GM12878 (cell line): ENCODE results near the gene PTPRQ. TPM values are rescaled to one million over a fixed set of nuclear protein-coding genes. Genes with fewer than 3 reads are reported as not detected.

Source experiments
- ATAC-seq: fragments of 200-7000 bp; cut with Tn5 transposase; 3 replicates; pipeline ENCODE4 v1.9.1; 2020; ENCODE audit warnings: mild to moderate bottlenecking, moderate library complexity
- BruUV-seq: library from RNA; stranded (reverse); fragments of 400-500 nt; replicated peaks from 2 replicates; lab custom pipeline; 2021; lab: Mats Ljungman, UMichigan
- CTCF ChIA-PET: fragments of 300-600 bp; sonication (Branson Sonifier 250); formaldehyde crosslinking; extraction: SDS; loops from one replicate; lab custom pipeline; 2021; ENCODE audit warnings: inconsistent platforms; lab: Yijun Ruan, JAX
- POLR2A ChIA-PET: fragments of 350-600 bp; formaldehyde crosslinking; extraction: SDS; loops from one replicate; lab custom pipeline; 2021; ENCODE audit warnings: inconsistent platforms; lab: Charles Lee
- RAD21 ChIA-PET: fragments of 300-600 bp; sonication (Branson Sonifier 250); formaldehyde crosslinking; loops from one replicate; lab custom pipeline; 2023; ENCODE audit warnings: antibody characterized with exemption; ENCODE audit not compliant: unreplicated experiment; lab: Charles Lee
- SMC1A ChIA-PET: fragments of 300-600 bp; sonication (Branson Sonifier 250); formaldehyde crosslinking; loops from one replicate; lab custom pipeline; 2023; ENCODE audit not compliant: unreplicated experiment, uncharacterized antibody; lab: Charles Lee
- DNase-seq: peaks from one replicate; pipeline ENCODE4 v3.0.0-alpha.2; 2011; ENCODE audit warnings: low read depth, low spot score
- FAIRE-seq: peaks from 3 replicates; lab custom pipeline; 2011; peaks lifted over from hg19 to GRCh38; lab: Jason Lieb, UNC
- H2AFZ ChIP-seq: 2 replicates; pipeline ENCODE4 v1.6.0; 2011; ENCODE audit warnings: low read depth, low read length, control low read depth; ENCODE audit not compliant: control insufficient read depth
- H3K27ac ChIP-seq: 2 replicates; pipeline ENCODE4 v1.5.1; 2011; ENCODE audit warnings: control low read depth; ENCODE audit not compliant: control insufficient read depth, insufficient read depth
- H3K27me3 ChIP-seq, 2 experiments: replicated peaks in 1 of 2; 2 replicates each; pipeline versions ENCODE4 v1.6.0 to v1.6.1; 2011; ENCODE audit warnings: low read length in 1 of 2; ENCODE audit not compliant: control insufficient read depth in 2 of 2, insufficient read depth in 2 of 2
- H3K36me3 ChIP-seq, 2 experiments: 2 replicates each; pipeline ENCODE4 v1.5.1; 2011; ENCODE audit warnings: low read length in 1 of 2; ENCODE audit not compliant: control insufficient read depth in 2 of 2, insufficient read depth in 2 of 2
- H3K4me1 ChIP-seq: 2 replicates; pipeline ENCODE4 v1.6.1; 2011; ENCODE audit warnings: mild to moderate bottlenecking, low read length, moderate library complexity, mixed read lengths; ENCODE audit not compliant: control insufficient read depth, insufficient read depth
- H3K4me2 ChIP-seq: 2 replicates; pipeline ENCODE4 v1.6.0; 2011; ENCODE audit warnings: control low read depth; ENCODE audit not compliant: control insufficient read depth, insufficient read depth
- H3K4me3 ChIP-seq: fragments of 200-600 bp; sonication (generic); 2 replicates; pipeline ENCODE4 v1.5.1; 2016
- H3K79me2 ChIP-seq: 2 replicates; pipeline ENCODE4 v1.6.0; 2011; ENCODE audit warnings: low read length; ENCODE audit not compliant: control insufficient read depth, insufficient read depth
- H3K9ac ChIP-seq: 2 replicates; pipeline ENCODE4 v1.8.0; 2011; ENCODE audit warnings: low read length, control low read depth, mixed read lengths; ENCODE audit not compliant: control insufficient read depth, insufficient read depth
- H3K9me3 ChIP-seq: replicated peaks from 3 replicates; pipeline ENCODE4 v1.5.1; 2011; ENCODE audit warnings: mild to moderate bottlenecking, low read length; ENCODE audit not compliant: control insufficient read depth, insufficient read depth
- H4K20me1 ChIP-seq: 2 replicates; pipeline ENCODE4 v1.6.0; 2011; ENCODE audit not compliant: control insufficient read depth, insufficient read depth
- BCL11A ChIP-seq: IDR thresholded peaks from 2 replicates; pipeline ENCODE4 v1.6.1; 2011; ENCODE audit warnings: low read depth, low read length
- CTCF ChIP-seq, 3 experiments: IDR thresholded peaks in 2 of 3; conservative IDR thresholded peaks in 1 of 3; 2 replicates each; pipeline ENCODE4 v1.5.1; 2011; ENCODE audit warnings: low read depth in 3 of 3, low read length in 3 of 3, mild to moderate bottlenecking in 3 of 3, control low read depth in 2 of 3, moderate library complexity in 2 of 3, inconsistent platforms in 1 of 3, mixed read lengths in 1 of 3; ENCODE audit not compliant: control insufficient read depth in 2 of 3, insufficient read depth in 1 of 3; ENCODE audit errors: extremely low read depth in 1 of 3
- FOXK2 ChIP-seq: fragments of 450-650 bp; IDR thresholded peaks from 2 replicates; pipeline ENCODE4 v1.6.1; 2017; ENCODE audit warnings: mild to moderate bottlenecking, moderate library complexity
- MYC ChIP-seq: IDR thresholded peaks from 2 replicates; pipeline ENCODE4 v1.6.1; 2011; ENCODE audit warnings: mild to moderate bottlenecking, low read length, moderate library complexity, inconsistent platforms; ENCODE audit not compliant: insufficient read depth, insufficient replicate concordance, insufficient read length, severe bottlenecking
- POLR2AphosphoS5 ChIP-seq: IDR thresholded peaks from 2 replicates; pipeline ENCODE4 v1.6.1; 2011; ENCODE audit warnings: mild to moderate bottlenecking, low read length, inconsistent platforms
- SMAD5 ChIP-seq: IDR thresholded peaks from 2 replicates; pipeline ENCODE4 v1.6.1; 2016; ENCODE audit warnings: antibody characterized with exemption, low read depth
- WGBS: methylation state at CpG from one replicate; pipeline ENCODE4 v1.1.6; 2016; ENCODE audit warnings: low lambda C conversion rate; ENCODE audit not compliant: insufficient replicate concordance, insufficient coverage; ENCODE audit errors: missing lambda C conversion rate; 5-methylcytosine and 5-hydroxymethylcytosine counted together
- in situ Hi-C: fragments of 300-500 bp; cut with MboI; formaldehyde crosslinking; loops from 9 replicates; pipeline ENCODE4 v1.14.3; 2018; ENCODE audit warnings: mixed read lengths
- intact Hi-C: fragments of 100-400 bp; cut with micrococcal nuclease; formaldehyde crosslinking; loops from one replicate; pipeline ENCODE4 v1.14.2; 2022; ENCODE audit not compliant: unreplicated experiment
- polyA plus RNA-seq, 11 experiments: library from polyadenylated mRNA; depleted of rRNA in 4 of 11; unstranded in 6 of 11; stranded (reverse) in 5 of 11; fragments of >200 nt; fragmentation: Nextera tagmentation in 4 of 11; fragmentation: Illumina TruSeq in 1 of 11; extraction: Ambion mirVana in 4 of 11; extraction: Trizol in 1 of 11; gene quantifications; 1 replicate in 1 of 11; 2 replicates in 10 of 11; pipeline versions ENCODE4 v1.2.1 to v1.2.3, GENCODE V29; 2011 to 2016; ENCODE audit warnings: inconsistent platforms in 2 of 11, missing spikeins in 2 of 11, low read depth in 1 of 11
- total RNA-seq, 4 experiments: library from RNA; depleted of rRNA in 3 of 4; stranded (reverse); fragments of >200 nt in 3 of 4; fragmentation: Illumina TruSeq in 1 of 4; extraction: Trizol in 1 of 4; gene quantifications; 2 replicates each; pipeline versions ENCODE4 v1.2.1 to v1.2.3, GENCODE V29; 2013 to 2021

The PTPRQ gene
- total and polyA plus RNA-seq, 10 of the 15 experiments (the other 5 are each of a cell fraction or from before 2014, with no cell fraction given), result 0.01 TPM; not detected in 9

- Histone ChIP-seq H2AFZ (no peak overlapping the region), H4K20me1 (no peaks in the 10 kb centered on the region), H3K27ac (no peak overlapping the region), H3K36me3 (no peaks in the 10 kb centered on the region), H3K27me3 (no peaks in the 10 kb centered on the region), H3K79me2 (no peaks in the 10 kb centered on the region), H3K9me3 (no peaks in the 10 kb centered on the region), H3K4me2 (no peak overlapping the region), H3K4me3 (no peak overlapping the region), H3K9ac (no peak overlapping the region), H3K4me1 (no peaks in the 10 kb centered on the region)
- 0% methylated on average over 2 of the region's 2 CpGs for WGBS
- ATAC-seq, result no peak
- TF ChIP-seq FOXK2 (no peak), POLR2AphosphoS5 (no peak), MYC (no peak), BCL11A (no peak), SMAD5 (no peak), CTCF (IDR thresholded peaks at IDR 0.05 in 2 of 3, conservative IDR thresholded peaks at IDR 0.05 in 1 of 3; ENCODE audit: control insufficient read depth in 2 of 3, extremely low read depth in 1 of 3, insufficient read depth in 1 of 3, low read depth in 3 of 3, low read length in 3 of 3) (no peak)
- ChIA-PET SMC1A (interaction anchor here (1.3 kb wide), 1 partner anchor 22 kb away, joined by 4 read pairs; no protein-coding TSS in a partner anchor), POLR2A (no interaction called here), CTCF (no interaction called here), RAD21 (no interaction called here)
- in situ Hi-C loops (no loop called here), intact Hi-C loops (no loop called here)
- FAIRE-seq, result no peak
- no TSS peak for BruUV-seq
- DNase-seq, result no peak
These were observed 211.7 kb downstream of the PTPRQ start for GRCh38 chr12:80655751-80656150.
